ENCODE results near the gene WNT8A. TPM values are rescaled to one million over a fixed set of nuclear protein-coding genes. Genes with fewer than 3 reads are reported as not detected.

Gene WNT8A
- total RNA-seq, 2 donors from 2014 or later, result not detected

- peaks cover 0 to 3% of the 10 kb centered on the region in 2 donors for H3K27me3 ChIP-seq
- H3K4me3 ChIP-seq, result no peak overlapping the region
- no peaks in the 10 kb centered on the region for H3K36me3 ChIP-seq (replicated peaks in 1 of 2; ENCODE audit: insufficient read depth in 1 of 2, low read depth in 2 of 2)
- ATAC-seq (no peak), DNase-seq (no peak)
- intact Hi-C loops (cut with DNase I), result no loop called here
- no peak overlapping the region for H3K27ac ChIP-seq
- no peaks in the 10 kb centered on the region for H3K9me3 ChIP-seq
- TF ChIP-seq CTCF (IDR thresholded peaks at IDR 0.05), result no peak
- TF ChIP-seq POLR2A (IDR thresholded peaks at IDR 0.05), result no peak
- H3K4me1 ChIP-seq, result peaks cover 21% of the 10 kb centered on the region
- WGBS, 2 donors, result 37 to 47% methylated on average over 3 of the region's 3 CpGs
Observed at GRCh38 chr5:138054206-138054605, 29.6 kb upstream of the WNT8A start.

GRCh38 chr5:138054847-138055558, 28.8 kb upstream of the WNT8A start:
- intact Hi-C loops (cut with DNase I), result no loop called here
- peaks cover 21% of the 10 kb centered on the region for H3K4me1 ChIP-seq
- H3K27me3 ChIP-seq, result peaks cover 0 to 3% of the 10 kb centered on the region in 2 donors
- no peak overlapping the region for H3K4me3 ChIP-seq
- WGBS, 2 donors, result 47 to 58% methylated on average over 13 of the region's 13 CpGs
- H3K9me3 ChIP-seq, result no peaks in the 10 kb centered on the region
- no peak for TF ChIP-seq CTCF (IDR thresholded peaks at IDR 0.05)
- TF ChIP-seq POLR2A (IDR thresholded peaks at IDR 0.05), result no peak
- H3K27ac ChIP-seq, result no peak overlapping the region
- no peaks in the 10 kb centered on the region for H3K36me3 ChIP-seq (replicated peaks in 1 of 2; ENCODE audit: insufficient read depth in 1 of 2, low read depth in 2 of 2)
- DNase-seq, result no peak
- no peak for ATAC-seq

GRCh38 chr5:138064526-138064925, 19.3 kb upstream of the WNT8A start:
- TF ChIP-seq CTCF (IDR thresholded peaks at IDR 0.05), result no peak
- no peak for TF ChIP-seq POLR2A (IDR thresholded peaks at IDR 0.05)
- intact Hi-C loops (cut with DNase I), result no loop called here
- H3K27ac ChIP-seq, result no peak overlapping the region
- H3K36me3 ChIP-seq (replicated peaks in 1 of 2; ENCODE audit: insufficient read depth in 1 of 2, low read depth in 2 of 2), result no peaks in the 10 kb centered on the region
- ATAC-seq, result no peak
- DNase-seq, result no peak
- no peaks in the 10 kb centered on the region for H3K9me3 ChIP-seq
- H3K27me3 ChIP-seq, result no peaks in the 10 kb centered on the region
- no peak overlapping the region for H3K4me3 ChIP-seq
- H3K4me1 ChIP-seq, result no peaks in the 10 kb centered on the region

- TF ChIP-seq POLR2A (IDR thresholded peaks at IDR 0.05) (no peak), CTCF (IDR thresholded peaks at IDR 0.05) (peak in 4 of 7 experiments; percentile 3 to 37 (median 22))
- no peak for ATAC-seq
- Histone ChIP-seq H3K36me3 (replicated peaks in 1 of 2; ENCODE audit: insufficient read depth in 1 of 2, low read depth in 2 of 2) (no peaks in the 10 kb centered on the region), H3K4me1 (no peaks in the 10 kb centered on the region), H3K9me3 (no peaks in the 10 kb centered on the region), H3K4me3 (no peak overlapping the region), H3K27ac (no peak overlapping the region), H3K27me3 (no peaks in the 10 kb centered on the region)
- peak in 2 of 4 donors; percentile 17 to 40 for DNase-seq
- WGBS, 2 donors, result 64 to 71% methylated on average over 5 of the region's 5 CpGs
- intact Hi-C loops (cut with DNase I), result no loop called here
Observed at GRCh38 chr5:138065102-138065501, 18.7 kb upstream of the WNT8A start.

- no peak overlapping the region for H3K4me3 ChIP-seq
- ATAC-seq (no peak), DNase-seq (no peak)
- intact Hi-C loops (cut with DNase I), result no loop called here
- H3K4me1 ChIP-seq, result no peaks in the 10 kb centered on the region
- no peaks in the 10 kb centered on the region for H3K27me3 ChIP-seq
- H3K9me3 ChIP-seq, result no peaks in the 10 kb centered on the region
- no peak overlapping the region for H3K27ac ChIP-seq
- H3K36me3 ChIP-seq (replicated peaks in 1 of 2; ENCODE audit: insufficient read depth in 1 of 2, low read depth in 2 of 2), result no peaks in the 10 kb centered on the region
- TF ChIP-seq CTCF (IDR thresholded peaks at IDR 0.05), result no peak
- TF ChIP-seq POLR2A (IDR thresholded peaks at IDR 0.05), result no peak
- WGBS, 2 donors, result 67 to 74% methylated on average over 8 of the region's 8 CpGs
Observed at GRCh38 chr5:138067945-138068344, 15.9 kb upstream of the WNT8A start.
